H9 (cell line): Measurements from ENCODE around the gene LRRC17. TPM values are rescaled to one million over a fixed set of nuclear protein-coding genes. Genes with fewer than 3 reads are reported as not detected.

ENCODE experiments used
- DNase-seq: peaks from one replicate; pipeline ENCODE4 v3.0.0-alpha.2; 2017
- H2AFZ ChIP-seq: one replicate; pipeline ENCODE4 v1.6.1; 2013; ENCODE audit warnings: mild to moderate bottlenecking, low read length, control low read depth, moderate library complexity
- H2AK5ac ChIP-seq: 2 replicates; pipeline ENCODE4 v1.6.1; 2013; ENCODE audit warnings: low read length, control low read depth, mixed read lengths; ENCODE audit not compliant: insufficient read length
- H2BK120ac ChIP-seq: one replicate; pipeline ENCODE4 v1.6.1; 2013; ENCODE audit warnings: low read depth, mild to moderate bottlenecking, low read length, control low read depth, inconsistent platforms; ENCODE audit not compliant: poor library complexity, severe bottlenecking
- H2BK12ac ChIP-seq: 2 replicates; pipeline ENCODE4 v1.6.1; 2013; ENCODE audit warnings: low read length, control low read depth, mixed read lengths, low read depth; ENCODE audit not compliant: insufficient read length
- H2BK15ac ChIP-seq: 2 replicates; pipeline ENCODE4 v1.6.1; 2013; ENCODE audit warnings: low read depth, low read length, control low read depth
- H2BK20ac ChIP-seq: one replicate; pipeline ENCODE4 v1.6.1; 2013; ENCODE audit warnings: low read depth, mild to moderate bottlenecking, low read length, control low read depth, inconsistent platforms; ENCODE audit not compliant: poor library complexity, severe bottlenecking
- H2BK5ac ChIP-seq: 2 replicates; pipeline ENCODE4 v1.6.1; 2013; ENCODE audit warnings: low read length, control low read depth, mixed read lengths; ENCODE audit not compliant: insufficient read length
- H3K14ac ChIP-seq: 2 replicates; pipeline ENCODE4 v1.6.1; 2013; ENCODE audit warnings: low read length, control low read depth; ENCODE audit not compliant: insufficient read depth
- H3K18ac ChIP-seq: 2 replicates; pipeline ENCODE4 v1.6.1; 2013; ENCODE audit warnings: low read depth, mild to moderate bottlenecking, mixed read lengths, low read length, control low read depth; ENCODE audit not compliant: insufficient read length
- H3K23ac ChIP-seq: 2 replicates; pipeline ENCODE4 v1.6.1; 2013; ENCODE audit warnings: low read length, control low read depth, mixed read lengths, low read depth; ENCODE audit not compliant: insufficient read length
- H3K23me2 ChIP-seq: 2 replicates; pipeline ENCODE4 v1.6.1; 2013; ENCODE audit warnings: low read depth, mild to moderate bottlenecking, mixed read lengths, low read length, control low read depth; ENCODE audit not compliant: insufficient read length, poor library complexity, severe bottlenecking
- H3K27ac ChIP-seq: 2 replicates; pipeline ENCODE4 v1.5.1; 2013; ENCODE audit warnings: low read length, control low read depth, mixed read lengths, low read depth; ENCODE audit not compliant: insufficient read length
- H3K27me3 ChIP-seq: 2 replicates; pipeline ENCODE4 v1.6.1; 2013; ENCODE audit warnings: low read length, control low read depth, inconsistent platforms; ENCODE audit not compliant: insufficient read depth
- H3K4ac ChIP-seq: 2 replicates; pipeline ENCODE4 v1.6.1; 2013; ENCODE audit warnings: low read depth, mild to moderate bottlenecking, control low read depth, inconsistent platforms, low read length, moderate library complexity
- H3K4me1 ChIP-seq: 2 replicates; pipeline ENCODE4 v1.6.1; 2013; ENCODE audit warnings: low read length, control low read depth, inconsistent platforms; ENCODE audit not compliant: insufficient read depth
- H3K4me2 ChIP-seq: 2 replicates; pipeline ENCODE4 v1.6.1; 2013; ENCODE audit warnings: low read length, control low read depth, mixed read lengths; ENCODE audit not compliant: insufficient read length, insufficient read depth
- H3K56ac ChIP-seq: 2 replicates; pipeline ENCODE4 v1.6.1; 2013; ENCODE audit warnings: low read depth, mild to moderate bottlenecking, mixed read lengths, low read length, control low read depth; ENCODE audit not compliant: insufficient read length
- H3K79me1 ChIP-seq: 2 replicates; pipeline ENCODE4 v1.6.1; 2013; ENCODE audit warnings: low read depth, mild to moderate bottlenecking, moderate library complexity, low read length, control low read depth, inconsistent platforms; ENCODE audit not compliant: insufficient read depth, poor library complexity, severe bottlenecking
- H3K79me2 ChIP-seq: 2 replicates; pipeline ENCODE4 v1.6.1; 2013; ENCODE audit warnings: low read length, control low read depth, inconsistent platforms; ENCODE audit not compliant: insufficient read depth
- H3K9ac ChIP-seq: 2 replicates; pipeline ENCODE4 v1.6.1; 2013; ENCODE audit warnings: low read length, control low read depth, mixed read lengths; ENCODE audit not compliant: insufficient read length; ENCODE audit errors: extremely low read depth
- H3K9me3 ChIP-seq: one replicate; pipeline ENCODE4 v1.6.1; 2013; ENCODE audit warnings: low read depth, low read length, inconsistent platforms; ENCODE audit not compliant: control insufficient read depth
- H3T11ph ChIP-seq: one replicate; pipeline ENCODE4 v1.6.1; 2013; ENCODE audit warnings: mild to moderate bottlenecking, low read length, control low read depth, inconsistent platforms
- H4K20me1 ChIP-seq: one replicate; pipeline ENCODE4 v1.6.1; 2013; ENCODE audit not compliant: control insufficient read depth, insufficient read length, insufficient read depth
- H4K5ac ChIP-seq: 2 replicates; pipeline ENCODE4 v1.6.1; 2013; ENCODE audit warnings: low read depth, mild to moderate bottlenecking, mixed read lengths, low read length, control low read depth; ENCODE audit not compliant: insufficient read length
- H4K8ac ChIP-seq: replicated peaks from 2 replicates; pipeline ENCODE4 v1.6.1; 2013; ENCODE audit warnings: low read length, control low read depth, mixed read lengths, low read depth; ENCODE audit not compliant: insufficient read length
- H4K91ac ChIP-seq: 2 replicates; pipeline ENCODE4 v1.6.1; 2013; ENCODE audit warnings: low read depth, mild to moderate bottlenecking, moderate library complexity, mixed read lengths, low read length, control low read depth; ENCODE audit not compliant: insufficient read length
- H3K27ac Mint-ChIP-seq, 3 experiments: 2 replicates in 2 of 3; 3 replicates in 1 of 3; pipeline ENCODE4 v1.8.0; 2020 to 2021; ENCODE audit warnings: mixed read lengths in 3 of 3, mild to moderate bottlenecking in 1 of 3, moderate library complexity in 1 of 3
- H3K27me3 Mint-ChIP-seq: 2 replicates; pipeline ENCODE4 v1.8.0; 2021; ENCODE audit warnings: low read depth, mild to moderate bottlenecking, moderate library complexity, mixed read lengths
- H3K36me3 Mint-ChIP-seq, 3 experiments: 2 replicates in 2 of 3; 3 replicates in 1 of 3; pipeline ENCODE4 v1.8.0; 2020 to 2021; ENCODE audit warnings: low read depth in 3 of 3, mixed read lengths in 3 of 3; ENCODE audit not compliant: insufficient read depth in 1 of 3
- H3K4me1 Mint-ChIP-seq, 2 experiments: 2 replicates each; pipeline ENCODE4 v1.8.0; 2020; ENCODE audit warnings: mixed read lengths in 2 of 2
- H3K4me3 Mint-ChIP-seq, 2 experiments: 2 replicates in 1 of 2; 3 replicates in 1 of 2; pipeline ENCODE4 v1.8.0; 2020 to 2021; ENCODE audit warnings: mild to moderate bottlenecking in 2 of 2, mixed read lengths in 2 of 2, moderate library complexity in 1 of 2
- H3K9me3 Mint-ChIP-seq, 2 experiments: 2 replicates in 1 of 2; 3 replicates in 1 of 2; pipeline ENCODE4 v1.8.0; 2020; ENCODE audit warnings: mild to moderate bottlenecking in 2 of 2, mixed read lengths in 2 of 2, moderate library complexity in 1 of 2
- CTCF ChIP-seq: fragments of 200-600 bp; sonication (generic); conservative IDR thresholded peaks from 3 replicates; pipeline ENCODE4 v1.8.0; 2021; ENCODE audit warnings: antibody characterized with exemption, mild to moderate bottlenecking
- WGBS: extraction: QIAGEN DNeasy Blood & Tissue Kit; methylation state at CpG from one replicate; pipeline ENCODE4 v1.1.7; 2013; ENCODE audit warnings: missing lambda C conversion rate, low lambda C conversion rate, mixed read lengths; ENCODE audit not compliant: insufficient read length; ENCODE audit errors: extremely low coverage; 5-methylcytosine and 5-hydroxymethylcytosine counted together
- total RNA-seq: library from RNA; stranded (reverse); gene quantifications from 2 replicates; pipeline ENCODE4 v1.2.1, GENCODE V29; 2021

LRRC17 gene
- total RNA-seq, 1 experiment from 2014 or later = 2.0 TPM

GRCh38 chr7:102869195-102869594, 43.6 kb upstream of the LRRC17 start:
- Mint-ChIP-seq H3K4me1 (no peaks in the 10 kb centered on the region), H3K27me3 (no peaks in the 10 kb centered on the region; the same call in 1 of the 2 replicates), H3K36me3 (peaks cover 0 to 2% (median 0%) of the 10 kb centered on the region in 3 experiments; a peak in 2 of 7 replicates), H3K27ac (no peak overlapping the region), H3K9me3 (no peaks in the 10 kb centered on the region), H3K4me3 (no peak overlapping the region)
- H3K56ac ChIP-seq = no peak overlapping the region
- no peak overlapping the region for H2BK120ac ChIP-seq
- H2AK5ac ChIP-seq = no peak overlapping the region
- H3K27ac ChIP-seq = no peak overlapping the region
- H3K4ac ChIP-seq = no peak overlapping the region
- no peaks in the 10 kb centered on the region for H3K79me1 ChIP-seq
- no peak overlapping the region for H3K18ac ChIP-seq
- no peak overlapping the region for H2BK12ac ChIP-seq
- no peak for DNase-seq
- no peaks in the 10 kb centered on the region for H3K27me3 ChIP-seq
- TF ChIP-seq CTCF = no peak
- no peak overlapping the region for H3K23ac ChIP-seq
- no peak overlapping the region for H3T11ph ChIP-seq
- H3K4me1 ChIP-seq = no peaks in the 10 kb centered on the region
- H3K79me2 ChIP-seq = no peaks in the 10 kb centered on the region
- no peak overlapping the region for H3K4me2 ChIP-seq
- no peaks in the 10 kb centered on the region for H3K23me2 ChIP-seq
- H3K14ac ChIP-seq = no peak overlapping the region
- H2AFZ ChIP-seq = no peak overlapping the region
- no peak overlapping the region for H2BK5ac ChIP-seq
- H4K8ac ChIP-seq = no peak overlapping the region
- H4K5ac ChIP-seq = no peak overlapping the region
- H4K91ac ChIP-seq = no peak overlapping the region
- H2BK20ac ChIP-seq = no peak overlapping the region
- H4K20me1 ChIP-seq = no peaks in the 10 kb centered on the region
- H2BK15ac ChIP-seq = no peak overlapping the region
- H3K9me3 ChIP-seq = no peaks in the 10 kb centered on the region
- no CpG with 5 or more reads among the region's 5 CpGs for WGBS
- no peak overlapping the region for H3K9ac ChIP-seq
